Endometrium (tissue), 2 donors: Measurements from ENCODE around the gene CHST11.

Experiments used
- FAIRE-seq: peaks from 2 replicates; lab custom pipeline; 2012; peaks lifted over from hg19 to GRCh38; lab: Jason Lieb, UNC
- donor health status: control.
- donor health status: control.

Gene CHST11

GRCh38 chr12:104634044-104634443, 177.3 kb downstream of the CHST11 start:
- FAIRE-seq: no peak

GRCh38 chr12:104634852-104635251, 178.1 kb downstream of the CHST11 start:
- no peak for FAIRE-seq

GRCh38 chr12:104635607-104636343, 179.0 kb downstream of the CHST11 start:
- FAIRE-seq: no peak

DNA sequence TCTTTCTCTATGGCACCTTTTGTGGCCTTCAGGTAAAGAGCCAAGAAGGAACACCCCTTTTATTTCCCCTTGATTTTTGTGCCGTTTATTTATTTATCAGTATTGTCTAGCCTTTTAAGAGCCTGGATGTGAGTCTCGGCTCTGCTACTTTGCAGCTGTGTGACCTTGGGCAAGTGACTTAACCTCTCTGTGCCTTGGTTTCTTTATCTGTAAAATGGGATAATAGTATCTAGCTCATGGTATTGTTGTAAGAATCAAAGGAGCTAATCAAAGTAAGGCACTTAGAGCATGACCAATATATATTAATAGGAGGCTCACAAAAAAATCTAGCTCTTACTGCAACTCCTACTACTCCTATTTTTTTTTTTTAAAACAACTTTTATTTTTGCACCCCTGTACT, 179.7 kb downstream of the CHST11 start:
- no peak for FAIRE-seq

GRCh38 chr12:104637604-104638003, 180.9 kb downstream of the CHST11 start:
- no peak for FAIRE-seq

DNA sequence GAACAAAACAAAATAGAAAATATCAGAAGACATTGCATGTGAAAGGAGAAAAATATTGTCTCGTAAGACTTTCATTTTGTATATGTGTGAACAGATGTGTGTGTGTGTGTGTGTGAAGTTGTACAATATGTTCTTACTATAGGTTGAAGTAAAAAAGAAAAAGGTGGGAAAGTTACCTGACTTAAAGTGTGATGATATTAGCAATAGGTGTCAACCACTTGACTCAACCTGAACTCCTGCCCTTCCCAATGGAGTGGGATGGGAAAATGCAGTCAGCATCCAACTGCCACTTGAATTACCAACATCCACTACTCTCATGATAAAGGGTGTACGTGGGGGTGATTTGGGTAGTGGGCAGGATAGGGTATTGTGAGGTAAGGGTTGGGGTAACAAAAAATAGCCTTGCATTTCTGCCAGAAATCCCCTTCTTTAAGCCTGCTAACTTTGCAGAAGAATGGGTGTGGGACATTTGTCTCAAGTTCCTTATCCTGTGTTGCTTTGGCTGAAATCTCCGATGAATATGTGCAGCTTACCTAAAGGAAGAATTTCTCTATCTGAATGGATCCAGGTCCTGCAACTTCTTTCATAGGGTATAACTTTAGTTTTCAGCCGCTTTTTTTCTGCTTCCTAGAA, 181.6 kb downstream of the CHST11 start:
- FAIRE-seq: no peak

DNA sequence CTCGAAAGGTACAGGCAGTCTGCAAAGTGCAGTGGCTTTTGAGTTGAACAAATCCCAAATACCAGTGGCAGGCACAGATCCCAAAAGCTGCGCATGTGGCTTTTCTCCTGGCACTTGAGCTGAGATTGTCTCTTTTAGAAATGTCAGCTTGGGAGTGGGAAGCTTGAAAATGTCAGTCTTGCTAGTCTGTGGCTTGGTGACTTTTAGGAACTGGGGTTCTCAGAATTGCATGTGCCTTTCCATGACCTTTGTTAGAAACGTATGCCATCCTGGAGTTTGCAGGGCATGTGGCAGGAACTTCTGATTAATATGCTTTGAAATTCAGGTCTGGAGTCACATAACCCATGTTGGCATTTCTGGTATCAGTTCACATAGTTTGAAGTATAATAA, 182.1 kb downstream of the CHST11 start:
- FAIRE-seq: no peak

DNA sequence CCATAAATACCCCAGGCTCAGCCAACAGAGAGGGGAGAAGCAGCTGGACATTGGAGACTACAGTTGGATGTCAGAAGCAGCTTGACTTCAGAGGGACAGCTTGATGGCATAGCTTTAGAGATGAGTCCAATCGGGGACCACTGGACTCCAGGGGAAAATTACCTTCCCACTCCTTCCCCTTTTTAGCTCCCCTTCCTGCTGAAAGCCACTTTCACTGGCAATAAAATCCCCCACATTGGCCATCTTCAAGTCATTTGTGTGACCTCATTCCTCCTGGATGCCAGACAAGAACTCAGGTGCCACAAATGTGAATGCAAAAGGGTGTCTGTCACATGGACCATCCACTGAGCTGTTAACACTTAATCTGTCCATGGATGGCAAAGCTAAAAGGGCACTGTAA, 184.2 kb downstream of the CHST11 start:
- no peak for FAIRE-seq

GRCh38 chr12:104641862-104642261, 185.1 kb downstream of the CHST11 start:
- no peak for FAIRE-seq

- no peak for FAIRE-seq
Measured at GRCh38 chr12:104643093-104643818, 186.5 kb downstream of the CHST11 start.

- no peak for FAIRE-seq
Measured at GRCh38 chr12:104643819-104644669, 187.3 kb downstream of the CHST11 start.

- FAIRE-seq: no peak
Measured at GRCh38 chr12:104648756-104649155, 192.0 kb downstream of the CHST11 start.

DNA sequence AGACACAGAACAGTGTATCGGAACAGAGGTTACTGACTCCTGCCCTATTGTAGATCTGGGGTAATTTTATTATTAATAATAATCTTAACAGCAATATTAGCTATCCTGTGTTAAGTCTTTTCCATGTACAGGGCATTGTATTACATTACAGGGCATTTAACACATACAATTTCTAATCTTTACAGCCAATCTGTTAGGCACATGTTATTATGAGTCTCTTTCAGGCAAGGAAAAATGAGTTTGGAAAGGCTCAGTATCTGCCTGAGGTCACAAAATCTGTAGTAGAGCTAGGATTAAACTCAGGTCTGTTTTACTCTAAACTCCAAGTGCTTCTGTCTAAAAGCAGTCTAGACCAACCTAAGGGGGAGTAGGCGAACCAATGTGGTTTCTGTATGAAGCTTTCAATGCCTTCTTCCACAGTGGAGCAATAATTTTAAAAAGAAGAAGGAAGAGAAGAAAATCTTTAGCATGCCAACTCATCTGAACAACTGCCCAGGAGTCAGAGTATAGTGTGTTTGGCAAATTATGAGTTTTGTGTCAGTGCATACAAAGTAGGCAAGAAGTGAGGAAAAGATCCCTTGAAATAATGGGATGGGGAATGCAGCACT, 192.6 kb downstream of the CHST11 start:
- FAIRE-seq: no peak

- no peak for FAIRE-seq
Measured at GRCh38 chr12:104649921-104650320, 193.2 kb downstream of the CHST11 start.

- FAIRE-seq: no peak
Measured at GRCh38 chr12:104650541-104650940, 193.8 kb downstream of the CHST11 start.

DNA sequence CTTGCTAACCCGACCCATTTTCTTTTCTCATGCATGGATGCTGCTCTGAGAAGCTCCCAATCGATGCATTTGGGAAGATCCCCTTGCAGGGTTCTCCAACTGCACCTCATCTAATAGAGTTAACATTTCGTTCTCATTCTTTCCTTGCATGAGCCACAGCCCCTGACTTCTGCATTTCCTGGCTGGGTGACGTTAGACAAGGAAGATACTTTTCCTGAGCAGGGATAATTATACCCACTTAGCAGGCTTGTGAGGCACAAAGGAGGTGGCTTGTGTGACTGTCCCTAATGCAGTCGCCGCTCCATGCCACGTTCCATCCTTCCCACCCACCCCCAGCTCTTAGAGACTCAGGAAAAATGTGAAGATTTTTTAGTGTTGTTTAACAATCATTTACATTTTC, 195.1 kb downstream of the CHST11 start:
- no peak for FAIRE-seq

DNA sequence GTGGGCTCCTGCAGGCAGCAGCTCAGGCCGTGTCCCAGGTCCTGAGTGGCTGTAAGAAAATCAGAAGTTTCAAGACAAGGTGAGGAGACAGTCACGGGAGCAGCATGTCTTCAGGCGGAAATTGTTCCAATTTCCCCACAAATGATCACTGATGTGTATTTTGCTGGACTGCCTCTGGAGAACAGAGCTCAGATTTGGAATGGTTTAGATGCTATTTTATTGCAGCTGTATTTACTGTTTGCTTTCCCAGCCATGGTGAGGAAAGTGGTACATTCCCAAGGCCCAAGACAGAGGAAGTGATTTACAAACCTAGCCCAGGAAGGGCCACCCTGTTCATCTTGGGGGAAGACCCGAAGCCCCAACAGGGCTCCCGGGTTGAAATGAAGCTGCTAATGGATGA, 195.6 kb downstream of the CHST11 start:
- no peak for FAIRE-seq

- FAIRE-seq: no peak
Measured at GRCh38 chr12:104652910-104653309, 196.2 kb downstream of the CHST11 start.

- FAIRE-seq: no peak
Measured at GRCh38 chr12:104653730-104654664, 197.2 kb downstream of the CHST11 start.

GRCh38 chr12:104654665-104655609, 198.2 kb downstream of the CHST11 start:
- FAIRE-seq: no peak
